HCT116 (cell line): ENCODE results near the gene TM9SF1. TPM values are rescaled to one million over a fixed set of nuclear protein-coding genes. Genes with fewer than 3 reads are reported as not detected.

Source experiments
- ATAC-seq: fragments of 200-7000 bp; cut with Tn5 transposase; 2 replicates; pipeline ENCODE4 v1.9.1; 2020; ENCODE audit warnings: mild to moderate bottlenecking, moderate library complexity
- BruUV-seq: library from RNA; stranded (reverse); fragments of 400-500 nt; replicated peaks from 2 replicates; lab custom pipeline; 2021; lab: Mats Ljungman, UMichigan
- CTCF ChIA-PET: fragments of 300-600 bp; sonication (Branson Sonifier 250); formaldehyde crosslinking; loops from one replicate; lab custom pipeline; 2021; ENCODE audit warnings: antibody characterized with exemption; lab: Charles Lee
- POLR2A ChIA-PET: fragments of 300-600, 350-600 bp; sonication (Branson Sonifier 250); formaldehyde crosslinking; loops from one replicate; lab custom pipeline; 2021; ENCODE audit warnings: antibody characterized with exemption; lab: Charles Lee
- RAD21 ChIA-PET, 2 experiments: fragments of 300-600 bp; sonication (Branson Sonifier 250); formaldehyde crosslinking; loops; one replicate each; lab custom pipeline; 2023; ENCODE audit warnings: low total read pairs in 2 of 2; ENCODE audit not compliant: uncharacterized antibody in 2 of 2, unreplicated experiment in 2 of 2, low non-redundant PET in 1 of 2; lab: Charles Lee
- DNase-seq: peaks from one replicate; pipeline ENCODE4 v3.0.0-alpha.2; 2010; ENCODE audit warnings: low read depth, low spot score
- H2AFZ ChIP-seq: fragments of 200-600 bp; shearing (Covaris generic), sonication (generic); 2 replicates; pipeline ENCODE4 v1.6.1; 2017; ENCODE audit warnings: low read depth, mixed run types, mixed read lengths, antibody characterized with exemption, low read length; ENCODE audit not compliant: poor library complexity, severe bottlenecking
- H3K27ac ChIP-seq: 2 replicates; pipeline ENCODE4 v1.5.1; 2012; ENCODE audit warnings: low read depth, low read length
- H3K27me3 ChIP-seq: fragments of 200-600 bp; sonication (generic); 2 replicates; pipeline ENCODE4 v1.6.1; 2016; ENCODE audit warnings: mixed run types, low read length, mixed read lengths; ENCODE audit not compliant: insufficient read depth
- H3K36me3 ChIP-seq, 2 experiments: fragments of 200-500 bp in 1 of 2; fragments of 200-600 bp in 1 of 2; sonication (Bioruptor generic) in 1 of 2; sonication (generic) in 1 of 2; 2 replicates each; pipeline versions ENCODE4 v1.5.1 to v1.6.1; 2014 to 2016; ENCODE audit warnings: low read length in 2 of 2, inconsistent platforms in 1 of 2, mixed read lengths in 1 of 2, mixed run types in 1 of 2; ENCODE audit not compliant: insufficient read depth in 2 of 2, control insufficient read depth in 1 of 2
- H3K4me1 ChIP-seq, 2 experiments: fragments of 200-600 bp in 1 of 2; sonication (generic) in 1 of 2; 2 replicates each; pipeline versions ENCODE4 v1.5.1 to v1.6.1; 2012 to 2017; ENCODE audit warnings: low read length in 2 of 2, inconsistent platforms in 1 of 2, mild to moderate bottlenecking in 1 of 2, mixed read lengths in 1 of 2, mixed run types in 1 of 2, moderate library complexity in 1 of 2; ENCODE audit not compliant: insufficient read depth in 2 of 2, control insufficient read depth in 1 of 2
- H3K4me2 ChIP-seq: fragments of 200-600 bp; sonication (generic); 2 replicates; pipeline ENCODE4 v1.6.1; 2017; ENCODE audit warnings: mixed run types, low read length, mixed read lengths
- H3K4me3 ChIP-seq, 2 experiments: fragments of 200-600 bp in 1 of 2; sonication (generic) in 1 of 2; replicated peaks in 1 of 2; 2 replicates each; pipeline ENCODE4 v1.5.1; 2011 to 2016; ENCODE audit warnings: low read length in 2 of 2, control low read depth in 1 of 2, low read depth in 1 of 2, mild to moderate bottlenecking in 1 of 2, mixed read lengths in 1 of 2, mixed run types in 1 of 2
- H3K79me2 ChIP-seq: fragments of 200-600 bp; sonication (generic); 2 replicates; pipeline ENCODE4 v1.6.1; 2017; ENCODE audit warnings: mild to moderate bottlenecking, mixed run types, low read length, moderate library complexity, mixed read lengths; ENCODE audit not compliant: insufficient read depth
- H3K9ac ChIP-seq: fragments of 200-600 bp; sonication (generic); 2 replicates; pipeline ENCODE4 v1.6.1; 2016; ENCODE audit warnings: low read length, mixed read lengths
- H3K9me2 ChIP-seq: fragments of 200-600 bp; sonication (generic), shearing (Covaris generic); 2 replicates; pipeline ENCODE4 v1.6.1; 2017; ENCODE audit warnings: mixed run types, mild to moderate bottlenecking, moderate library complexity; ENCODE audit not compliant: insufficient read depth
- H3K9me3 ChIP-seq, 2 experiments: fragments of 200-500 bp in 1 of 2; fragments of 200-600 bp in 1 of 2; sonication (Bioruptor generic) in 1 of 2; sonication (generic) in 1 of 2; 2 replicates each; pipeline ENCODE4 v1.6.1; 2014 to 2017; ENCODE audit warnings: low read length in 2 of 2, mixed read lengths in 2 of 2, inconsistent platforms in 1 of 2, low read depth in 1 of 2, mild to moderate bottlenecking in 1 of 2, mixed run types in 1 of 2, moderate library complexity in 1 of 2; ENCODE audit not compliant: control insufficient read depth in 1 of 2, insufficient read depth in 1 of 2
- H4K20me1 ChIP-seq: fragments of 200-600 bp; sonication (generic), shearing (Covaris generic); 2 replicates; pipeline ENCODE4 v1.6.1; 2017; ENCODE audit warnings: mixed run types, mild to moderate bottlenecking, moderate library complexity; ENCODE audit not compliant: insufficient read depth
- CBX3 ChIP-seq: IDR thresholded peaks from 2 replicates; pipeline ENCODE4 v1.6.1; 2012; ENCODE audit warnings: low read depth
- CEBPB ChIP-seq: IDR thresholded peaks from 2 replicates; pipeline ENCODE4 v1.6.1; 2012; ENCODE audit warnings: low read depth
- CTCF ChIP-seq, 3 experiments: fragments of 200-600 bp in 1 of 3; sonication (generic) in 1 of 3; IDR thresholded peaks in 2 of 3; conservative IDR thresholded peaks in 1 of 3; 2 replicates each; pipeline ENCODE4 v1.5.1; 2012 to 2017; ENCODE audit warnings: low read depth in 2 of 3, low read length in 2 of 3, antibody characterized with exemption in 1 of 3, borderline replicate concordance in 1 of 3, control low read depth in 1 of 3, mild to moderate bottlenecking in 1 of 3, mixed read lengths in 1 of 3, mixed run types in 1 of 3, moderate library complexity in 1 of 3; ENCODE audit not compliant: insufficient read depth in 1 of 3
- ELF1 ChIP-seq: IDR thresholded peaks from 2 replicates; pipeline ENCODE4 v1.6.1; 2012; ENCODE audit warnings: low read depth, borderline replicate concordance
- EZH2 ChIP-seq: fragments of 200-600 bp; sonication (generic); IDR thresholded peaks from 2 replicates; pipeline ENCODE4 v1.6.1; 2017; ENCODE audit warnings: antibody characterized with exemption, mixed run types
- EZH2phosphoT487 ChIP-seq: fragments of 200-600 bp; IDR thresholded peaks from 2 replicates; pipeline ENCODE4 v1.6.1; 2018; ENCODE audit warnings: antibody characterized with exemption, borderline replicate concordance
- FOSL1 ChIP-seq: IDR thresholded peaks from 2 replicates; pipeline ENCODE4 v1.6.1; 2012; ENCODE audit warnings: low read depth
- JUND ChIP-seq: IDR thresholded peaks from 2 replicates; pipeline ENCODE4 v1.6.1; 2012
- POLR2AphosphoS5 ChIP-seq: IDR thresholded peaks from 2 replicates; pipeline ENCODE4 v1.6.1; 2011; ENCODE audit warnings: mild to moderate bottlenecking, low read depth, low read length, moderate library complexity
- REST ChIP-seq: IDR thresholded peaks from 2 replicates; pipeline ENCODE4 v1.6.1; 2012; ENCODE audit warnings: low read depth
- SP1 ChIP-seq: IDR thresholded peaks from 2 replicates; pipeline ENCODE4 v1.6.1; 2012; ENCODE audit warnings: low read depth
- SRF ChIP-seq: IDR thresholded peaks from 2 replicates; pipeline ENCODE4 v1.6.1; 2012; ENCODE audit warnings: low read depth
- TCF7L2 ChIP-seq: IDR thresholded peaks from 2 replicates; pipeline ENCODE4 v1.7.0; 2011; ENCODE audit warnings: borderline replicate concordance, inconsistent platforms; ENCODE audit not compliant: insufficient read depth, insufficient read length; ENCODE audit errors: extremely low read depth
- ZBTB33 ChIP-seq: IDR thresholded peaks from 2 replicates; pipeline ENCODE4 v1.6.1; 2011; ENCODE audit warnings: mild to moderate bottlenecking, low read length, moderate library complexity; ENCODE audit not compliant: insufficient replicate concordance; ENCODE audit errors: extremely low read depth
- ZFX ChIP-seq: fragments of 450-650 bp; IDR thresholded peaks from 2 replicates; pipeline ENCODE4 v1.6.1; 2017
- ZNF274 ChIP-seq: fragments of 200-500 bp; sonication (Bioruptor generic); IDR thresholded peaks from 2 replicates; pipeline ENCODE4 v1.6.1; 2014; ENCODE audit warnings: mild to moderate bottlenecking, low read depth, low read length, inconsistent platforms
- intact Hi-C: fragments of 100-400 bp; cut with micrococcal nuclease; formaldehyde crosslinking; loops from 2 replicates; pipeline ENCODE4 v1.10.0; 2022
- total RNA-seq: library from RNA; stranded (reverse); gene quantifications from one replicate; pipeline ENCODE4 v1.2.1, GENCODE V29; 2021; ENCODE audit not compliant: unreplicated experiment

The TM9SF1 gene
- total RNA-seq, 1 experiment from 2014 or later, result 35.2 TPM

DNA sequence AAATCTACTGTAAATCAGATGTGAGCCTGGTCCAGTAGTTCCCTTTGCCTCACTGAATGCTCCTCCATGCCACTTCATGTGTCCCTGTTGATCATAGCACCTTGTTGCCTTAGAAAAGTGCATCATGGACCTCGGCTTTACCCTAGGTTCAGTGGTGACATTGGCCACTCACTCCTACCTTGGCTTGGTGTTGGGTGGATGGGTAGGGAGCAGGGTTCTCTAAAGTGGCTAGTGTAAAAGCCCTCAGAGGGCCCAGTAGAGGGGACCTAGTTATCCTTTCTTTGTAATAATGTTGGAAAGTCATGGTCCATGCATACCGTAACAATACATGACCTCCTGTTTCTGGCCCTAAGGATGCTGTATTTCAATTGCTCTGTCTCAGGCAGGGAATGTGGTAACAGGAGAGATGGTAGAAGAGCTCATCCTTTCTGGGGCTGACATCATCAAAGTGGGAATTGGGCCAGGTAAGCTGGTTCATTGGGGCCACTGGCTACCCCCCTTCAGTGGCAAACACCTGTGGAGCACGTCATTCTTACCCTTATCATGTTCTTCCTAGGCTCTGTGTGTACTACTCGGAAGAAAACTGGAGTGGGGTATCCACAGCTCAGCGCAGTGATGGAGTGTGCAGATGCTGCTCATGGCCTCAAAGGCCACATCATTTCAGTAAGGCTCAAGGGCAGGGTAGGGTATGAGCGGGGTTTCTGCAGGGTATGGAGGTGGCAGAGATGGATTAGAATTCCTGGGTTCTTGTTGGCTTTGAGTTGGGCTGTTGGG is 41.6 kb upstream of the TM9SF1 start:
- intact Hi-C loops, result no loop called here
- H4K20me1 ChIP-seq, result no peaks in the 10 kb centered on the region
- TF ChIP-seq ZNF274 (no peak), TCF7L2 (no peak), CBX3 (no peak), REST (no peak), EZH2phosphoT487 (no peak), ZFX (no peak), CTCF (IDR thresholded peaks at IDR 0.05 in 2 of 3, conservative IDR thresholded peaks at IDR 0.05 in 1 of 3; ENCODE audit: borderline replicate concordance in 1 of 3, insufficient read depth in 1 of 3, low read depth in 2 of 3, low read length in 2 of 3) (no peak), ZBTB33 (no peak), SP1 (no peak), POLR2AphosphoS5 (no peak), CEBPB (no peak), JUND (no peak), EZH2 (no peak), SRF (no peak), ELF1 (no peak), FOSL1 (no peak)
- H3K36me3 ChIP-seq, result peaks cover 45 to 59% of the 10 kb centered on the region in 2 experiments; a peak in 3 of 4 replicates
- H3K4me2 ChIP-seq, result no peak overlapping the region
- RAD21 ChIA-PET, result no interaction called here
- no peaks in the 10 kb centered on the region for H3K27me3 ChIP-seq
- CTCF ChIA-PET, result no interaction called here
- POLR2A ChIA-PET, result no interaction called here
- H3K79me2 ChIP-seq, result peaks cover 48% of the 10 kb centered on the region
- H3K27ac ChIP-seq, result no peak overlapping the region
- no peak overlapping the region for H3K9ac ChIP-seq
- no TSS peak for BruUV-seq
- no peaks in the 10 kb centered on the region for H3K9me2 ChIP-seq
- H3K4me3 ChIP-seq, result no peak overlapping the region
- H3K9me3 ChIP-seq, result no peaks in the 10 kb centered on the region
- ATAC-seq (no peak), DNase-seq (no peak)
- no peak overlapping the region for H2AFZ ChIP-seq
- H3K4me1 ChIP-seq, result peaks cover 11 to 33% of the 10 kb centered on the region in 2 experiments
